PC-3 (cell line): Measurements from ENCODE around the gene THTPA.

Source experiments
- CTCF ChIP-seq: fragments of 300-600 bp; sonication (generic); conservative IDR thresholded peaks from 2 replicates; pipeline ENCODE4 v1.5.1; 2017; ENCODE audit warnings: antibody characterized with exemption, low read depth, mild to moderate bottlenecking, low read length
- EZH2phosphoT487 ChIP-seq: fragments of 300-600 bp; sonication (generic); IDR thresholded peaks from 2 replicates; pipeline ENCODE4 v1.6.1; 2018; ENCODE audit warnings: mild to moderate bottlenecking, antibody characterized with exemption, low read length, borderline replicate concordance

GRCh38 chr14:23537351-23538049 lies 18.6 kb upstream of the THTPA start:
- no peak for TF ChIP-seq CTCF
- no peak for TF ChIP-seq EZH2phosphoT487
